Measurements from ENCODE around the gene CLBA1. TPM values are rescaled to one million over a fixed set of nuclear protein-coding genes. Genes with fewer than 3 reads are reported as not detected.
A peak's percentile ranks its signal among the peaks of the same experiment; 100 is the strongest.

The CLBA1 gene
- total RNA-seq (10 to 100 TPM; 27.6 to 53.9 TPM), polyA plus RNA-seq (ENCODE audit: insufficient read depth, low read depth, low replicate concordance) (47.6 TPM)
- long read RNA-seq, donor 1, partial matches to known transcripts = 0 of 2 reads
- long read RNA-seq, donor 1, other reads (novel, unspliced or antisense) = 0 of 2 reads
- long read RNA-seq, donor 2, partial matches to known transcripts = 16 of 16 reads
- long read RNA-seq, donor 2, other reads (novel, unspliced or antisense) = 0 of 16 reads

DNA sequence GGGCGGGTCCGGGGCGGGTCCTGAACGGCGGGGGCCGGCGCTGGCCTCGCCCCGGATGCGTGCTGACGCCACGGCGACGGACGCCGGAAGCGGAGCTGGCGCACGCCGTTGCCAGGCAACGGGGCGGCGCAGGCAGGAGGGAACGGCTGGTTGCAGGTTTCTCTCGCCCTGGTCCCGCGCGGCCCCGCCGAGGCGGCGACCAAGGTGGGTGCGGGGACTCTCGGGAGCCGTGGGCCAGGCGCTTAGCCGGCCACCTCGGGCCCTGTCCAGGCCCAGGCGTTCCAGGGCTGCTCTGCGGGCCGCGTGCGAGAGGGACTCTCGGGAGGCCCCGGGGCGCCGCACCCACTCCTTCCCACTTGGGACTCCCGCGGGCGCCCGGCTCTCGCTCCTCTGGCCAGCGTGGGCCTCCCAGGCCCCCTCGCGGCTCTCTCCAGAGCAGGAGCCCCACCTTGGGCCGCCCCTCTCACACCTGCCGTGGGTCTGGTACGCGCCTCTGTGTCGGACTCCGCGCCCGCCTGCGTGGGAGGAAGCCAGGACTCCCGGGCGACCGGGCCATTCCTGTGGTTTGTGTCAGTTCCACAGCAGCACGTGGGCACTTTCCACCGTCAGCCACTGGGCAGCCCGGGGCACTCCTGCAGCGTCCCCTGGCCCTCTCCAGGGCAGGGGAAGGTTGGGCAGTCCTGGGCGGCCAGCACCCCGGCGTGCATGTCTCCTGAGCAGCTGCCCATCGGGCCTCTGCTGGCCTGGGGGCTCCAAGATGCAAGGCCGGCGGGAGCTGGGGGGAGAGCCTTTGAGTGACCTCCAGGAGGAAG lies at the start of gene CLBA1:
TSS of gene CLBA1 (plus strand) at position 114 of the 812 bp plus-strand sequence. CDS start at position 758, 644 bp downstream.
- Histone ChIP-seq H3K4me1 (peaks cover 8% of the 10 kb centered on the region), H3K4me3 (peak within 1 kb of the TSS; percentile 85 to 87), H3K27me3 (no peaks in the 10 kb centered on the region), H3K36me3 (ENCODE audit: low read depth, missing control alignments) (no peaks in the 10 kb centered on the region), H3K9me3 (no peaks in the 10 kb centered on the region), H3K27ac (peak within 1 kb of the TSS; percentile 56 to 78)
- WGBS, 2 donors = 0% methylated on average over 62 of the region's 77 CpGs; no CpG with 5 or more reads in 1 of the 2 donors
- intact Hi-C loops (cut with DNase I; ENCODE audit: low total_unique reads) = no loop called here
- TF ChIP-seq POLR2A (IDR thresholded peaks at IDR 0.05) (no peak), CTCF (IDR thresholded peaks at IDR 0.05) (no peak)
- DNase-seq = peak; percentile 88

- Histone ChIP-seq H3K4me1 (peaks cover 6% of the 10 kb centered on the region), H3K9me3 (no peaks in the 10 kb centered on the region), H3K27ac (no peak overlapping the region), H3K36me3 (ENCODE audit: low read depth, missing control alignments) (no peaks in the 10 kb centered on the region), H3K27me3 (no peaks in the 10 kb centered on the region), H3K4me3 (no peak overlapping the region)
- intact Hi-C loops (cut with DNase I; ENCODE audit: low total_unique reads) = no loop called here
- 50 to 73% methylated on average over 2 of the region's 2 CpGs for WGBS, 2 donors
- DNase-seq = no peak
- no peak for TF ChIP-seq POLR2A (IDR thresholded peaks at IDR 0.05)
- no peak for TF ChIP-seq CTCF (IDR thresholded peaks at IDR 0.05)
Measured at GRCh38 chr14:104935955-104936354, 49.6 kb upstream of the CLBA1 start.

DNA sequence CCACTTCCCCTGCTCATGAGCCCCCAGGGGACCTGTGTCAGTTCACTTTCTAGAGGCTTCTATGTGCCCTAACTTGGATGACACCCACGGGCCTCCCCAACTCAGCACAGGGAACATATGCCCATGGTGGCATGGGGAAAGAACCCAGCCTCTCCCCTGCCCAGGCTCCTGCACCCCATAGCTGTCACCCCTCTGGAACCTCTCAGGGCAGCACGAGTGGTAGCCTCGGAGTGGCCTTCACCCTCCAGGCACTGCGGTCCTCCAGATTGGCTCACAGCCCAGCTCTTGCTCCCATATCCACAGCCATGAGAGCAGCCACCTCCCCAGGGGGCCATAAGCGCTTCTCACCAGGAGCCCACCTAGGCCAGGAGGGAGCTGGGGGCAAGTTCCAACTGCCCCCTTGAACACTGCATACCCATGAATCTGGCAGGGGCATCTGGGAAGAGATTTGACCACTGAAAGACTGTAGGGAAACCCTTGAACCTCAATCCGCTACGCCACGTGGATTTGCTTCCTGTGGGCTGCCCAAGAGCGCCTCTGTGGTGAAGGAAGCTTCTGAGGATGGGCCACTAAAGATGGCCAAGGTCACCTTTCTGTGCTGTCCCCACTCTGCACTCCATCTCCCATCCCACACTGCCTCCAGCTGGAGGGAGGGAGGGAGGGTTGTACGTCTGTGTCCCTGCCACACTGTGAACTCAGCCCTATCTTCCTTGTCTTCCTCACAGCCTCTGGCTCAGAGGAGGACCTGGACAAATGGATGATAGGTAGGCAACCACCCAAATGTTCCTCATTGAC lies 49.0 kb upstream of the CLBA1 start:
- Histone ChIP-seq H3K9me3 (no peaks in the 10 kb centered on the region), H3K27ac (no peak overlapping the region), H3K4me3 (no peak overlapping the region), H3K27me3 (no peaks in the 10 kb centered on the region), H3K4me1 (peaks cover 6% of the 10 kb centered on the region), H3K36me3 (ENCODE audit: low read depth, missing control alignments) (no peaks in the 10 kb centered on the region)
- TF ChIP-seq CTCF (IDR thresholded peaks at IDR 0.05) (no peak), POLR2A (IDR thresholded peaks at IDR 0.05) (no peak)
- 63 to 72% methylated on average over 6 to 10 of the region's 10 CpGs for WGBS, 2 donors
- intact Hi-C loops (cut with DNase I; ENCODE audit: low total_unique reads) = no loop called here
- DNase-seq = no peak

DNA sequence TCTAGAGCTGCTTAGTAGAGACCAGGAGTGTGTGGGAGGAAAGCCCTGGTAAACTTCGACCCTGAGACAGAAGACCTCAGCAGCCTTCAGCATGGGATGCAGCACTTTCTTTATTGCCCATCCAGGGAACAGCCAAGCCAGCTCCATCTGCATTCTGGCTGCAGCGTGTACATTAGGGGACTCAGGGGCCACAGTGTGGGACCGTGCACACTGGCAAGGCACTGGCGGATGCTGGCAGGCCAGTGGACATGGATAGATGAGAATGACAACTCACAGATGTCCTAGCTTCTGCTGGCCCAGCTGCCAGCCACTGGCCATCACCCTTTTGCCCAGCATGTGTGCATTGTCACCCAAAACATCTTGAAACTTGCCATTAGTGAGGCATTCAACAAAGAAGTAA lies 48.4 kb upstream of the CLBA1 start:
- DNase-seq = no peak
- Histone ChIP-seq H3K27me3 (no peaks in the 10 kb centered on the region), H3K4me3 (no peak overlapping the region), H3K36me3 (ENCODE audit: low read depth, missing control alignments) (no peaks in the 10 kb centered on the region), H3K4me1 (peaks cover 6% of the 10 kb centered on the region), H3K9me3 (no peaks in the 10 kb centered on the region), H3K27ac (no peak overlapping the region)
- TF ChIP-seq POLR2A (IDR thresholded peaks at IDR 0.05) (no peak), CTCF (IDR thresholded peaks at IDR 0.05) (no peak)
- WGBS, 2 donors = 60 to 77% methylated on average over 1 to 4 of the region's 4 CpGs
- intact Hi-C loops (cut with DNase I; ENCODE audit: low total_unique reads) = no loop called here

All from testis (tissue), 5 donors.